HepG2 (cell line): Measurements from ENCODE around the gene RUFY2. TPM values are rescaled to one million over a fixed set of nuclear protein-coding genes. Genes with fewer than 3 reads are reported as not detected.

ENCODE experiments used
- ATAC-seq: fragments of 200-7000 bp; cut with Tn5 transposase; 3 replicates; pipeline ENCODE4 v1.9.1; 2020; ENCODE audit warnings: mild to moderate bottlenecking, moderate library complexity
- BruUV-seq: library from RNA; stranded (reverse); fragments of 400-500 nt; replicated peaks from 2 replicates; lab custom pipeline; 2021; lab: Mats Ljungman, UMichigan
- CTCF ChIA-PET: fragments of 300-600 bp; formaldehyde crosslinking; extraction: SDS; loops from one replicate; lab custom pipeline; 2021; ENCODE audit warnings: low total read pairs, inconsistent platforms, low intra/inter-chr PET ratio; lab: Yijun Ruan, JAX
- POLR2A ChIA-PET: fragments of 350-600 bp; sonication (Branson Sonifier 250); formaldehyde crosslinking; loops from one replicate; lab custom pipeline; 2020; ENCODE audit warnings: antibody characterized with exemption, inconsistent platforms; lab: Yijun Ruan, JAX
- DNase-seq: peaks from one replicate; pipeline ENCODE4 v3.0.0-alpha.2; 2015; ENCODE audit warnings: low spot score
- FAIRE-seq: peaks from 3 replicates; lab custom pipeline; 2011; peaks lifted over from hg19 to GRCh38; lab: Jason Lieb, UNC
- H2AFZ ChIP-seq: one replicate; pipeline ENCODE4 v1.6.1; 2011; ENCODE audit warnings: low read length, inconsistent platforms
- H3K27ac ChIP-seq: fragments of 300-600 bp; 3 replicates; pipeline ENCODE4 v1.8.0; 2011; ENCODE audit warnings: mixed run types, mild to moderate bottlenecking, mixed read lengths, low read length, inconsistent platforms; ENCODE audit not compliant: insufficient read depth; ENCODE audit errors: extremely low read length
- H3K27me3 ChIP-seq, 2 experiments: fragments of 200-600 bp in 1 of 2; 2 replicates in 1 of 2; 3 replicates in 1 of 2; pipeline versions ENCODE4 v1.6.0 to v1.8.0; 2011; ENCODE audit warnings: low read length in 2 of 2, mild to moderate bottlenecking in 2 of 2, moderate library complexity in 2 of 2, inconsistent platforms in 1 of 2; ENCODE audit not compliant: insufficient read depth in 2 of 2, control insufficient read depth in 1 of 2
- H3K36me3 ChIP-seq, 2 experiments: fragments of 200-600 bp in 1 of 2; replicated peaks in 1 of 2; 2 replicates in 1 of 2; 3 replicates in 1 of 2; pipeline versions ENCODE4 v1.5.1 to v1.8.0; 2011; ENCODE audit warnings: low read length in 2 of 2, inconsistent platforms in 1 of 2; ENCODE audit not compliant: insufficient read depth in 2 of 2, control insufficient read depth in 1 of 2
- H3K4me1 ChIP-seq: 2 replicates; pipeline ENCODE4 v1.5.1; 2012; ENCODE audit warnings: low read length, inconsistent platforms; ENCODE audit not compliant: insufficient read depth
- H3K4me2 ChIP-seq: 2 replicates; pipeline ENCODE4 v1.6.0; 2011; ENCODE audit warnings: low read depth, low read length, inconsistent platforms
- H3K4me3 ChIP-seq, 3 experiments: fragments of 200-600 bp in 1 of 3; sonication (generic), shearing (Covaris generic) in 1 of 3; replicated peaks in 1 of 3; 2 replicates each; pipeline ENCODE4 v1.5.1; 2011 to 2016; ENCODE audit warnings: low read length in 3 of 3, inconsistent platforms in 2 of 3, low read depth in 2 of 3, mild to moderate bottlenecking in 2 of 3, control low read depth in 1 of 3, mixed read lengths in 1 of 3; ENCODE audit not compliant: insufficient read depth in 1 of 3
- H3K79me2 ChIP-seq: one replicate; pipeline ENCODE4 v1.6.1; 2011; ENCODE audit warnings: low read length, inconsistent platforms; ENCODE audit not compliant: insufficient read depth
- H3K9ac ChIP-seq: 2 replicates; pipeline ENCODE4 v1.6.0; 2011; ENCODE audit warnings: mild to moderate bottlenecking, low read depth, low read length, inconsistent platforms; ENCODE audit not compliant: insufficient read depth
- H3K9me3 ChIP-seq: 2 replicates; pipeline ENCODE4 v1.5.1; 2012; ENCODE audit warnings: mild to moderate bottlenecking, low read length
- H4K20me1 ChIP-seq: 2 replicates; pipeline ENCODE4 v1.6.0; 2011; ENCODE audit warnings: inconsistent platforms, mild to moderate bottlenecking, low read length, moderate library complexity; ENCODE audit not compliant: insufficient read depth
- ELF1 ChIP-seq: sonication (generic); formaldehyde crosslinking; IDR thresholded peaks from 2 replicates; pipeline ENCODE4 v1.4.0; 2020; ENCODE audit warnings: missing genetic modification reagents
- LBX2 ChIP-seq: sonication (generic); formaldehyde crosslinking; IDR thresholded peaks from 2 replicates; pipeline ENCODE4 v1.5.0; 2020; ENCODE audit warnings: missing genetic modification reagents, mild to moderate bottlenecking, borderline replicate concordance
- PHF8 ChIP-seq: sonication (generic); formaldehyde crosslinking; IDR thresholded peaks from 2 replicates; pipeline ENCODE4 v1.5.0; 2020; ENCODE audit warnings: missing genetic modification reagents
- POLR2A ChIP-seq, 2 experiments: IDR thresholded peaks; 2 replicates each; pipeline ENCODE4 v1.6.1; 2011; ENCODE audit warnings: low read depth in 2 of 2, low read length in 2 of 2, mild to moderate bottlenecking in 1 of 2, moderate library complexity in 1 of 2; ENCODE audit not compliant: insufficient read depth in 1 of 2
- THYN1 ChIP-seq: sonication (generic); formaldehyde crosslinking; IDR thresholded peaks from 2 replicates; pipeline ENCODE4 v1.8.1; 2023; ENCODE audit warnings: low read depth, mild to moderate bottlenecking, moderate library complexity, missing genetic modification reagents, borderline replicate concordance
- ZNF234 ChIP-seq: sonication (generic); formaldehyde crosslinking; conservative IDR thresholded peaks from 2 replicates; pipeline ENCODE4 v1.5.1; 2020; ENCODE audit warnings: mild to moderate bottlenecking, missing genetic modification reagents
- ZNF382 ChIP-seq: sonication (generic); formaldehyde crosslinking; IDR thresholded peaks from 2 replicates; pipeline ENCODE4 v1.5.0; 2020; ENCODE audit warnings: missing genetic modification reagents, mild to moderate bottlenecking, borderline replicate concordance
- ZNF598 ChIP-seq: sonication (generic); formaldehyde crosslinking; IDR thresholded peaks from 2 replicates; pipeline ENCODE4 v1.5.1; 2020; ENCODE audit warnings: mild to moderate bottlenecking, missing genetic modification reagents, borderline replicate concordance
- ZNF850 ChIP-seq: sonication (generic); formaldehyde crosslinking; conservative IDR thresholded peaks from 2 replicates; pipeline ENCODE4 v1.9.0; 2021; ENCODE audit warnings: mild to moderate bottlenecking, missing genetic modification reagents
- WGBS: methylation state at CpG from one replicate; pipeline ENCODE4 v1.1.6; 2017; ENCODE audit warnings: low lambda C conversion rate; 5-methylcytosine and 5-hydroxymethylcytosine counted together
- in situ Hi-C: cut with HindIII; loops from 2 replicates; pipeline ENCODE4 v1.10.0; 2017; ENCODE audit warnings: low pct_unique_long_range_greater_than_20kb; ENCODE audit not compliant: extremely low pct_ligation_motif_present
- intact Hi-C: fragments of 100-400 bp; cut with micrococcal nuclease; formaldehyde crosslinking; loops from one replicate; pipeline ENCODE4 v1.10.0; 2022; ENCODE audit not compliant: unreplicated experiment
- polyA plus RNA-seq, 8 experiments: library from polyadenylated mRNA; depleted of rRNA in 3 of 8; stranded (reverse) in 7 of 8; unstranded in 1 of 8; fragments of >200 nt; fragmentation: Illumina TruSeq in 4 of 8; extraction: Trizol in 4 of 8; gene quantifications; 2 replicates each; pipeline versions ENCODE4 v1.2.1 to v1.2.3, GENCODE V29; 2011 to 2016; ENCODE audit warnings: low read depth in 4 of 8, missing spikeins in 1 of 8, mixed read lengths in 1 of 8; ENCODE audit not compliant: insufficient read depth in 1 of 8
- total RNA-seq, 5 experiments: library from RNA; depleted of rRNA; stranded (reverse); fragments of >200 nt; fragmentation: Illumina TruSeq; extraction: Trizol; gene quantifications; 2 replicates each; pipeline ENCODE4 v1.2.3, GENCODE V29; 2016; ENCODE audit warnings: low read depth in 1 of 5
- TF ChIP-seq, protein P1 (sequence below): sonication (generic); formaldehyde crosslinking; IDR thresholded peaks from 2 replicates; pipeline ENCODE4 v1.4.0; 2020; ENCODE audit warnings: mild to moderate bottlenecking, missing genetic modification reagents
- TF ChIP-seq, protein P2 (sequence below): sonication (generic); formaldehyde crosslinking; IDR thresholded peaks from 2 replicates; pipeline ENCODE4 v1.4.0; 2020; ENCODE audit warnings: missing genetic modification reagents

RUFY2 gene
- total and polyA plus RNA-seq, 2 of the 13 experiments (the other 11 are each of a cell fraction or from before 2014, with no cell fraction given) = 10.1 to 16.1 TPM

DNA sequence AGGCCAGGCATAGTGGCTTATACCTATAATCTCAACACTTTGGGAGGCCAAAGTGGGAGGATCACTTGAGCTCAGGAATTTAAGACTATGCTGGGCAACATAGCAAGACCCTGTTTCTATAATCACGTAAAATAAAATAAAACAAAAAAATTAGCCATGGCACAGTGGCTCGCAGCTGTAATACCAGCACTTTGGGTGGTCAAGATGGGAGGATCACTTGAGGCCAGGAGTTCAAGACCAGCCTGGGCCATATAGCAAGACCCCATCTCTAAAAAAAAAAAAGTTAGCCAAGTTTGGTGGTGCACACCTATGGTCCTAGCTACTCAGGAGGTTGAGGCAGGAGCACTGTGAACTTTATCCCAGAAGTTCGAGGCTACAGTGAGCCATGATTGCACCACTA lies 33.8 kb upstream of the RUFY2 start:
- ChIA-PET CTCF (no interaction called here), POLR2A (no interaction called here)
- Histone ChIP-seq H3K27me3 (no peaks in the 10 kb centered on the region), H3K79me2 (no peaks in the 10 kb centered on the region), H3K36me3 (peaks cover 0 to 16% of the 10 kb centered on the region in 2 experiments; a peak in 2 of 5 replicates), H3K27ac (no peak overlapping the region), H4K20me1 (no peaks in the 10 kb centered on the region), H3K4me2 (no peak overlapping the region), H3K4me3 (no peak overlapping the region), H3K4me1 (no peaks in the 10 kb centered on the region), H3K9ac (no peak overlapping the region), H2AFZ (no peak overlapping the region), H3K9me3 (no peaks in the 10 kb centered on the region)
- DNase-seq (no peak), ATAC-seq (no peak), FAIRE-seq (no peak)
- WGBS = 90% methylated on average over 3 of the region's 3 CpGs
- TF ChIP-seq ZNF850 (CRISPR knock-in tag) (no peak), PHF8 (CRISPR knock-in tag) (no peak), POLR2A (IDR thresholded peaks at IDR 0.05; ENCODE audit: insufficient read depth in 1 of 2, low read depth in 2 of 2, low read length in 2 of 2) (no peak), THYN1 (CRISPR knock-in tag) (no peak), ZNF598 (CRISPR knock-in tag) (no peak), LBX2 (no peak), ZNF234 (no peak), ELF1 (no peak), ZNF382 (CRISPR knock-in tag) (no peak)
- TF ChIP-seq, protein P1, sequence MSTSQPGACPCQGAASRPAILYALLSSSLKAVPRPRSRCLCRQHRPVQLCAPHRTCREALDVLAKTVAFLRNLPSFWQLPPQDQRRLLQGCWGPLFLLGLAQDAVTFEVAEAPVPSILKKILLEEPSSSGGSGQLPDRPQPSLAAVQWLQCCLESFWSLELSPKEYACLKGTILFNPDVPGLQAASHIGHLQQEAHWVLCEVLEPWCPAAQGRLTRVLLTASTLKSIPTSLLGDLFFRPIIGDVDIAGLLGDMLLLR (CRISPR knock-in tag) = no peak
- TF ChIP-seq, protein P2, sequence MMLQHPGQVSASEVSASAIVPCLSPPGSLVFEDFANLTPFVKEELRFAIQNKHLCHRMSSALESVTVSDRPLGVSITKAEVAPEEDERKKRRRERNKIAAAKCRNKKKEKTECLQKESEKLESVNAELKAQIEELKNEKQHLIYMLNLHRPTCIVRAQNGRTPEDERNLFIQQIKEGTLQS (CRISPR knock-in tag) = no peak
- BruUV-seq = no TSS peak
- intact Hi-C loops = no loop called here
- in situ Hi-C loops = no loop called here
